ENCODE measurements around the gene NLGN4Y.

Gene NLGN4Y

GRCh38 chrY:14524272-14525231 is at the start of gene NLGN4Y:
NLGN4Y (plus strand) TSS chrY:14524529; CDS start chrY:14622120, 97,591 bp downstream.
- ATAC-seq (no peak), DNase-seq (peak; percentile 2)

GRCh38 chrY:14485935-14486334 is 38.4 kb upstream of the NLGN4Y start:
- no peak for DNase-seq
- no peak for ATAC-seq

DNA sequence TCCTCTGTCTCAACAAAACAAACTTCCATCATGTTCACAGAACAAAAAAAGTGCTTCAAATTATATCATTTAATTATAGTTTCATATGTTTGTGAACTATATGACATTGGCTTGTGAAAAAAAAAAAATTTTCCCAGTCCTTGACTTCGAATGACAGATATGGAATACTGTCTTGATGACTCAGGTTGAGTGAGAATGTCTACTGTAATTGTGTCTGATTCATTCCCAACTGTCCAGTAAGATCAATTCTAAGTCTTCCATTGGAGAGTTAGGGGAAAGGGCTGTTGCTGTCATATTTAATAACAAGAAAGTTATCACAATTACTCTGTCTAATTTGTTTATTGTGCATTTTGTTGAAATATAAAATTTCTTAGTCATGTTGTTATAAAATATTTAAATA is 34.1 kb upstream of the NLGN4Y start:
- ATAC-seq (no peak), DNase-seq (no peak)

DNA sequence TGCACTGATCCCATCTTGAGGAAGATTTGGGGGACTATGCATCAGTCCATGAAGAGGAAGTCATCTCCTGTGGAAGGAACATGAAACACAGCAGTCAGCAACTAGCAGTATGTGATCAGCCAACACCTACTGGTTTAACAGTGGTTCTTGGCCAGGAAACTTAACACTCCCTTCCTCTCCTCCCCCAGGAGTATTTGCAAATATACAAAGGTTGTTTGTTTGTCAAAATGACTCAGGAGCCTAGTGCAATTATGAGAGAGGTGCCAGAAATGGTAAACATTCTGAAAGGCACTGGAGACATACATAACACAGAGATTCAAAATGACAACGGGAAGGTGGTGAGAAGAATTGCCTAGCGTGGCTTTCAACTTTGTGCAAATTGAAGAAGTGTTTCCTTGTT is 26.3 kb upstream of the NLGN4Y start:
- DNase-seq (no peak), ATAC-seq (no peak)

DNA sequence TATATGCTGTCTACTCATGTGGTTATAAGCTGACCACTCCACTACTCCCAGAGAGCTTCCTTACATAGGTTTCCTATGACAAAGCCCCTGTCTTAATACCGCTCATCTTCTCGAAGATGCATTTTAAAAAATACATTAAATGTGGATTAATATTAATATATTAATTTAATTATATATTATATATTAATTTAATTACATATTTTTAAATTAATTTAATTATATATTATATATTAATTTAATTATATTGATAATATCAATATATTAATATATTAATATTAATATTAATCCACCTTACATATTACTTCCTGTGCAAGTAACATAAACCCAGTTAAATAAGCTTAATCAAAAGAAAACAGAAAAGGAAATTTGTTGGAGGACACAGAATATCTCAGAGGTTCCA is 19.7 kb upstream of the NLGN4Y start:
- ATAC-seq (no peak), DNase-seq (no peak)

DNA sequence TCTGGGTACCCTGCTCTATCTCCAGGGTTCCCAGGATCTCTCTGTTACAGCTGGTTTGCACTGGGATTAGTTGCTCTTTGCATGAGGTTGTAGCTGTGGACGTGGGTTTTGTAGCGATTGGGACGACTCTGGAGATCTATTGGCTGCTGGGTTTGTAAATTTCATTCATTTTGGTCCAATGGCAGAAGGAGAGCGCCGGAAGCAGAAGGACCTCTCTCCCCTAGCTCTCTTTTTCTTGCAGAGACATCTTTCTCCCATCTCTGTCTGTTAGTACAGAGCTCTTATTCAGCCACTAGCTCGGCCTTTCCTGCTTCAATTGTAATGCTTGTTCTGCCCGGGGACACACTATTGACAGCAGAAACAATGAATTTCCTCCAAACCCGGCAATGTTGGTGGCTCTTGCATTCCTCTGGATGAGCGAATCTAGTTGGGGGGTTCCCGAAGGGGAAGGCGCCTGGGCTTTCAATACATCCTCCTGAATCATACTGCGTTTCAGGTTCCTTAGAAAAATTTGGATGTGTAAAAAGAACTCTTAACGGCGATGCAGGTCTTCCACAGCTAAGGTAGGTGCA is 1.9 kb upstream of the NLGN4Y start:
- no peak for ATAC-seq
- DNase-seq: no peak

DNA sequence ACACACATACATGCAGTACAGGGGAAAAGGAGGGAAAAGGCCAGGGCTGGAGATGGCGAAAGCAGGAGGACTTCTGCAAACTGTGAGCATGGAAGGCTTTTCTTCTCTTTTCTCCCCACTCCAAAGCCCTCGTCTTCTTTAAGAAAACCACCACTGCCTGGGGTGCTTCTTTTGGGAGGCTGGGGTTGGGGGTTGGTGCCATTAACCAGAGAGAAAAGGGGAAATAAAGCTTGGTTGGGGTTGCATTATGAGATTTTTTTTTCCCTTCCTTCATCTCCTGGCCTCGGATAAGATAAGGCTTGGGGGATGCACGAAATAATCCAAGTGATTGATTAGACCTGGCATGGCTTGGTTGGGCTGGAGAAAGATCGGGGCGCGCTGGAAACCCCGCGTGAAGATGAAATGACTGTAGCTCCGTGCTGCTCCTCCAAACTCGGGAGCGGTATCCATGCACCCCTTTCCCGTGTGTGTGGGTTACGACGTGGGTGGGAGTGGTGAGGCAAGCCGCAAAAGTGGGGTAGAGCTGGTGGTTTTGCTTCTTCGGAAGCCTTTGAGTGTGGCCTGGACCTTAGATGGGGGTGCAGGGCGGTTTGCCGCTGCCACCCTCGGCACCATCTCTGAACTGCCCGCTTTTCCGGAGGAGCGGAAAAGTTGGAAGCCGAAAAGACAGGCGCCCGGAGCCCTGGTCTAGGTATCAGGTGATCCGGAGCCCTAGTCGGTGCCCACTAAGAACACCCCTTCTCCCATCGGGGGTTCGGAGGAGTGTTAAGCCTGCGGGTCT is 648 bp upstream of the NLGN4Y start:
- DNase-seq (peak; percentile 2), ATAC-seq (no peak)

DNA sequence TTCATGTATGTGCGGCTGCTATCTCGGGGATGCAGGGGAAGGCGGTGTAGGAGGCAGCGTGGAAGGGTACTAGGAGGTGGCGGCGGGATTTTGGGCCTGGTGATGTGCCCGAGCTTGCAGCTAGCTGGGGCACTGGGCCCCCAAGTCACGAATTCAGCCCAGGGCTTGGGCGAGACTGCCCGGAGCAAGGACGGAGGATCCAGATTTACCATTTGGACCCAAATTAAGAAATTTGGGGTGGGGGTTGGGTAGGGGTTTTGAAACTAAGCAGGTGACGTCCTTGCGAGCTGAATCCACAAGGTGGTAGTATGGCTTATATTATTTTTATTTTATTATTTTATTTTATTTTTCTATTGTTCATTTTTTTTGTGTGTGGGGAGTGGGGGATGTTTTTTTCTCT is 986 bp downstream of the NLGN4Y start:
- DNase-seq (no peak), ATAC-seq (no peak)

GRCh38 chrY:14528361-14528760 is 4.0 kb downstream of the NLGN4Y start:
- DNase-seq: no peak
- no peak for ATAC-seq

DNA sequence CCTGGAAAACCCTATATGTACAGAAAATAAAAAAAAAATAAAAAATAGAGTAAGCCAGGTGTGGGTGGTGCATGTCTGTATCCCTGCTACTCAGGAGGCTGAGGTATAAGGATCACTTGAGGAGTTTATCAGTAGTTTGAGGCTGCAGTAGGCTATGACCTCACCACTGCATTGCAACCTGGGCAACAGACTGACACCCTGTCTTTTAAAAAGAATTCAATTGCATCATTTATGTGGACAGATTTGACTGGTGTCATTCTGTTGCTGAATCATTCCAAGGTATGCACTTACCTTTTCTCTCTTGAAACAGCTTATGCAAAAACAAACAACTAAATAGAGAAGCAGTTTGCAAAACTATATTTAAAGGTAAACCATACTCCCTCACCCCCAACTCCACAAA is 12.4 kb downstream of the NLGN4Y start:
- no peak for DNase-seq
- no peak for ATAC-seq

GRCh38 chrY:14543506-14543905 is 19.2 kb downstream of the NLGN4Y start:
- ATAC-seq (no peak), DNase-seq (no peak)

- DNase-seq: no peak
- no peak for ATAC-seq
Measured at GRCh38 chrY:14581294-14581693, 57.0 kb downstream of the NLGN4Y start.

GRCh38 chrY:14586725-14587124 is 62.4 kb downstream of the NLGN4Y start:
- ATAC-seq (no peak), DNase-seq (no peak)

- DNase-seq (no peak), ATAC-seq (no peak)
Measured at GRCh38 chrY:14601372-14601771, 77.0 kb downstream of the NLGN4Y start.

DNA sequence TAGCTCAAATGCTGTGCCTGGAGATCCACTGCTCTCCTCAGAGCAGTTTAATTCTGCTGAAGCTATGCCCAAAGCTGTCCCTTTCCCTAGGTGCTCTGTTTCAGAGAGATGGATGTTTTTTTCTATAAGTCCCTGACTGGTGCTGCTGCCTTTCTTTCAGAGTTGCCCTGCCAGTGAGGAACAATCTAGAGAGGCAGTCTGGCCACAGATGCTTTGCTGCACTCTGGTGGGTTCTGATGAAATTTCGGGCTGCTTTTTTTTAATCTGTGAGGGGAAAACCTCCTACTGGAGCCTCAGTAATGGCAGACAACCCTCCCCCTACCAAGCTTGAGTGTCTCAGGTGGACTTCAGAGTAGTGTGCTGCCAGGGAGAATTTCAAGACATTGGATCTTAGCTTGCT is 93.3 kb downstream of the NLGN4Y start:
- DNase-seq: no peak
- ATAC-seq: no peak

DNA sequence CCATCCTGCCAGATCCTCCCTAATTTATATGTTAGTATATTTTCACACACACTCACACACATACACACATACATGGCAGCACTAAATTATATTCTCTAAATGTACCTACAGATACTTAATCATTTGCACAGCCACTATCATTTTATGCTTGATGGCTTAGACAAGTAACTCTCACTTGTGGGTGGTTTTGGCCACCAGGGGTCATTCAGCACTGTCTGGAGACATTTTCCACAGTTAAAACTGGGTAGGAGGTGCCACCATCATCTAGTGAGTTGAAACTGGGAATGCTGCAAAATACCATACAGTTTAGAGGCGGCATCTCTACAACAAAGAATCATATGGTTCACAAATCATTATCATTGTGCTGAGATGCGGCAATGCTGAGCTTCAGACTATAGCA is 94.2 kb downstream of the NLGN4Y start:
- ATAC-seq (no peak), DNase-seq (no peak)

DNA sequence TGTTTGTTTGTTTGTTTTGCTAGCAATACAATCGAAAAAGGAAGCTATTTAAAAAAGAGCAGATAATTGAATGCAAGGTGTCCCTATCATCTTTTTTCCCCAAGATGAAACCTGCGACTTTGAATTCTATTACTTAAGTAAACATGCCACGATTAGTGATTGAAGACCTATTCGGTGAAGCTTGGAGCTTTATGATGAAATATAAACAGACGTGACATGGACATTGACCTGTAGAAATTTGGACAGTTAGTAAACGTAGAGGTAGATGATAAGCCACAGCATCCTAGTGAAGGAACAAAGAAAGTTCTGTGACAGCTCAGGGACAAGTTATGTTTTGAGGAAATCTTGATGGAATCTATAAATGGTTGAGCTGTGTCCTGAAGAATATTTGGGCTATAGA is 103.9 kb downstream of the NLGN4Y start:
- ATAC-seq (no peak), DNase-seq (no peak)

GRCh38 chrY:14631676-14632075 is 107.3 kb downstream of the NLGN4Y start:
- DNase-seq (no peak), ATAC-seq (no peak)

DNA sequence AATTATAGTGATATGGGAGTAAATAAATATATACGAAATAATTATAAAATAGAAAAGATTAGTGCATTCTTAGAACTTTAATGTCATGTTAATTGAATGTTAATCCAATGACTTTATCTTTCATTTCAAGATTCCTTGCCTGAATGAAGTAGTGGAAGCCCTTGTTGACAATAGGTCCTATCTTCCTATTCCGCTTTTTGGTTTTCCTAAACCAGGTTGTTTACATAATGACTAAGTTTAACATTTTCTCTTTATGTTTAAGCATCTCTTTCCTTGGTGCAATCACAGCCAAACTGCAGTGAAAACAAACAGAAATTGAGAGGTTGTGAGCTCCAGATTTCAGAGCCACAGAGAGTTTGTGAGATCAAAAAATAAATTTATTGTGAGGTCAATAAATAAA is 109.4 kb downstream of the NLGN4Y start:
- no peak for ATAC-seq
- DNase-seq: no peak

DNA sequence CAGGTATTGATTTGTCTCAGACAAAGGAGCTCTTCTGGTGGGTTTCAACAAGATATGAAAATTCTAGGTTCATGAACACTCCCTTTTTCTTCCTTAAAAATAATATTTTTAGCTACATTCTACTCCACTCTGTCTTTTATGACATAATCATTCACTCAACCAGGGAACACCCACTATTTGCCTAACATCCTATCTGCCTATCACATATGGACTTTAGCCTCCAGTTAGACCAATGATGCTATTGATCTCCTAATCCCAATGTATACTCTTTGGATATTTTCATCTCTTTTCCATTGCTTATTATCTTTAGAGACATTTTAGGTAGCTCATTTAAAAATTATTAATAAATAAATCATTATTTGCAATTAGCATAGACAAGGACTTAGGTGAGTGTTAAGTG is 110.6 kb downstream of the NLGN4Y start:
- DNase-seq: no peak
- no peak for ATAC-seq

GRCh38 chrY:14637551-14637950 is 113.2 kb downstream of the NLGN4Y start:
- ATAC-seq: no peak

DNA sequence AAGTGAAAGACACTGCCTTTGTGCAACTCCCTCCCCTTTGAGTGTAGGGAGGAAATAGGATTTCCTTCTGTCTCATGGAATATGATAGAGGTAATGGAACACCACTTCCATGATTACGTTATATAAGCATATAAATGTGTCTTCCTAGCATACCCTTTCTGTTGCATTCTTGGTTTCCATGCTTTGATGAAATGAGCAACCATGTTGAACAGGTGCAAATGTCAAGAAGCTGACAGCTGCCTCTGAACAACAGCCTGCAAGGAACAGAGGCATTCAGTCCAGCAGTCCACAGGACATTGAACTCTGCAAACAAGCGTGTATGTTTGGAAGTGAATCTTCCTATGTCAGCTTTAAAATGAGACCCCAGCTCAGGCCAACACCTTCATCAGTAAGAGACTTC is 117.5 kb downstream of the NLGN4Y start:
- DNase-seq: no peak
- no peak for ATAC-seq

More at GRCh38 chrY:14637551-14637950, 113.2 kb downstream of the NLGN4Y start:
- DNase-seq: no peak

Measured in stimulated activated naive CD8-positive, alpha-beta T cell treated with anti-CD3 and anti-CD28 coated beads, Interleukin-15, Interleukin-2, amounts not matched to agents 100 U/mL and 50 U/mL, for 24 hours (primary cell).